22Rv1 (cell line): ENCODE measurements around the gene ANKRD9.

Experiments
- H3K27ac ChIP-seq: fragments of 450-650 bp; 2 replicates; pipeline ENCODE4 v1.5.1; 2017
- ZFX ChIP-seq: fragments of 450-650 bp; IDR thresholded peaks from 2 replicates; pipeline ENCODE4 v1.6.1; 2017; ENCODE audit warnings: antibody characterized with exemption, borderline replicate concordance
- TF ChIP-seq, protein P1 (sequence below): fragments of 450-650 bp; IDR thresholded peaks from 2 replicates; pipeline ENCODE4 v1.5.1; 2017; ENCODE audit warnings: mild to moderate bottlenecking

Gene ANKRD9

DNA sequence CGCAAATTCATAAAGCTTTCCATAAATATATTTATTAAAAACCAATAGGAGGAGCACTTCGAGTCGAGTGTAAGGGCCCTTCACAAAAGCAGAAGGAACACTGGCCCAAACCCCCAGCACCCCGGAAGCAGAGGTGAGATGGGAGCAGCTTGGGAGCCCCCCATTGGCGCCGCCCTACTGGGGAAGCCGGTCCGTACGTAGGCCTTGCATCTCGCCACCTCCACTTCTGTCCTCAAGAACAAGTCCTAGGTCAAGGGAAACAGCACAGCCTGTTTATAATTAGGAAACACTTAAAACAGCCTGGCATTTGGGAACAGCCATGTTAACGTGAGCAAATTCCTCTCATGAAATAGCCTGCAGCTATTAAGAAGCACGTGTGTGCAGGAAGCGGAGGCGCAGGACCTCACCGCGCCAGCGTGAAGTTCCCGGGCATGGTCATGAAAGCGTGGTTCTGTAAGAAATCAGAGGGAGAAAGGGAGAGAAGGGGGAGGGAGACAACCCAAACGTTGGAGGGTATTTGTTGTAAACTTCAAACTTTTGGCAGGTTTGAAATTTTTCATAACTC, 7.7 kb downstream of the ANKRD9 start:
- no peak overlapping the region for H3K27ac ChIP-seq
- TF ChIP-seq, protein P1, sequence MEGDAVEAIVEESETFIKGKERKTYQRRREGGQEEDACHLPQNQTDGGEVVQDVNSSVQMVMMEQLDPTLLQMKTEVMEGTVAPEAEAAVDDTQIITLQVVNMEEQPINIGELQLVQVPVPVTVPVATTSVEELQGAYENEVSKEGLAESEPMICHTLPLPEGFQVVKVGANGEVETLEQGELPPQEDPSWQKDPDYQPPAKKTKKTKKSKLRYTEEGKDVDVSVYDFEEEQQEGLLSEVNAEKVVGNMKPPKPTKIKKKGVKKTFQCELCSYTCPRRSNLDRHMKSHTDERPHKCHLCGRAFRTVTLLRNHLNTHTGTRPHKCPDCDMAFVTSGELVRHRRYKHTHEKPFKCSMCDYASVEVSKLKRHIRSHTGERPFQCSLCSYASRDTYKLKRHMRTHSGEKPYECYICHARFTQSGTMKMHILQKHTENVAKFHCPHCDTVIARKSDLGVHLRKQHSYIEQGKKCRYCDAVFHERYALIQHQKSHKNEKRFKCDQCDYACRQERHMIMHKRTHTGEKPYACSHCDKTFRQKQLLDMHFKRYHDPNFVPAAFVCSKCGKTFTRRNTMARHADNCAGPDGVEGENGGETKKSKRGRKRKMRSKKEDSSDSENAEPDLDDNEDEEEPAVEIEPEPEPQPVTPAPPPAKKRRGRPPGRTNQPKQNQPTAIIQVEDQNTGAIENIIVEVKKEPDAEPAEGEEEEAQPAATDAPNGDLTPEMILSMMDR = peak; percentile 43; the same call in 1 of the 2 replicates
- no peak for TF ChIP-seq ZFX

DNA sequence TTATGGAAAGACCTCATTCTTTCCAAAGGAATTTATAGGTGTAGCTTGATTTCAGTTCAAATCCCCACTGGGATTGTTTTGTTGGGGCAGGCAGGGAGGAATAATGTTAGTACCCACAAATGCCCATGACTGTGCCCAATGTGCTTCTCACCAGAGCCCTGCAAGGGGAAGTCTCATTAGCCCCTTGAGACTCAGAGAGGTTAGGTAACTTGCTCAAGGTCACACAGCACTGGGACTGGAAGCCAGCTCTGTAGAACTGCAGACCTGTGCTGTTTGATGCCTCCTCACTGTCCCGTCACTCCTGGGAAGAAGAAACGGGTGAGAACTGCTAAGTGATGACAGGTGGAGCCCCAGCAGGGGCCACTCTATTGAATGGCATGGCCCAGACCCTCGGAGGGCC, 8.9 kb downstream of the ANKRD9 start:
- TF ChIP-seq ZFX = no peak
- TF ChIP-seq, protein P1 = no peak
- peak overlapping the region; percentile 8; the same call in 1 of the 2 replicates for H3K27ac ChIP-seq

DNA sequence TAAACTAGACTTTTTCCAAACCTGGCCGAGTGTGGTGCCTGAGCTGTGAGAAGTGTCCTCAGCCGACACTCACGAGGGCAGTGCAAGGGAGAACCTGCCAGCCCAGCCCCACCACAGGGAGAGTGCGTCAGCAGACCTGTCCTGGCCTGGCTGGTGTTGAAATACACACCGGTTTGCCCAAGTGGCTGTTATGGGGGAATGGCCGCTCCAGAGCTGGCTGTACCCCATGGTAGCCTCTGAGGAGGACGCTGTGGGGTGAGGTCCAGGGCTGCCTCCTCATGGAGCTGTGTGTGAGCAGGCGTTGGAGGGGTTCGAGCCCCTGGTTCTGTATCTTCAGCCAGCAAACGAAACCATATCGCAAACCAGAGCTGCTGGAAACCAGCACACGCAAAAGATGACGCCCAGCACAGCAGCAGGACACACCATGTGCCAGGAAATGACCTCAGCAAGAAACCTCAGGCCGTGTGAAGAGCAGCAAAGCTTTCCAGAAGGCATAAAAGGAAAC, 9.4 kb downstream of the ANKRD9 start:
- peak overlapping the region; percentile 8; the same call in 1 of the 2 replicates for H3K27ac ChIP-seq
- TF ChIP-seq, protein P1 = no peak
- TF ChIP-seq ZFX = no peak

DNA sequence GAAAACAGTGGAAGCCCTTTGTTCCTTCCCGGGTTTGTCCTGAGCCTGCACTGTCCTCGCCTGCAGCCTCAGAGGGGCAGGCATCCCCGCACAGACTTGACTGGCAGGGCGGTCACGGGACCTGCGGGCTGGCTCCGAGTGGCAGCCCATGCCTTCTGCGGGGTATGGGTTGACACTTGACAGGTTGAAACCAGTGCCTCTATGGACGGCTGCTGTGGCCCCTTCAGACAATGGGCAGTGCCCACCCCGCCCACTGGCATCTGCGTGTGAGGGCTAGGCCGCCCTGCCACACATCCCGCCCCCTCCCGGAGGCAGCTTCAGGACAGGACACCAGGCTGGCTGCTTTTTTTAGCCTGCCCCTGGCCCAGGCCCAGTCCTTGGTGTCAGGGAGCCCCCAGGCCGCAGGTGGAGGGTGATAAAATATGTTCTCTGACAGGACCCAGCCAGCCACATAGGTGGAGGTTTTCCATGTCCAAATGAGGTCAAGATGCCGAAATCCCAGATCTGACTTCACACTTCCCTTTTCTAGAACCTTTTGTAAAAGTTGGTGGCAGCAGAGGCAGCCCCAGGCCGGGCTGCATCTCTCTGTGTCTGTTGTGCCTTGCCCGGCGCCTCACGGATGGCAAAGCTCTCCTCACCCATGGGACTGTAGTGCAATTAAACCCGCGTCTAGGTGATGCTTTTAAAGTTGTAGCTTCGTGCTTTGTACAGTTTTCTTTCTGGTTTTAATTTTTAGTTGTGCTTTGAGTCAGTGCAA, 10.0 kb downstream of the ANKRD9 start:
- TF ChIP-seq, protein P1 = no peak
- TF ChIP-seq ZFX = no peak
- no peak overlapping the region for H3K27ac ChIP-seq

DNA sequence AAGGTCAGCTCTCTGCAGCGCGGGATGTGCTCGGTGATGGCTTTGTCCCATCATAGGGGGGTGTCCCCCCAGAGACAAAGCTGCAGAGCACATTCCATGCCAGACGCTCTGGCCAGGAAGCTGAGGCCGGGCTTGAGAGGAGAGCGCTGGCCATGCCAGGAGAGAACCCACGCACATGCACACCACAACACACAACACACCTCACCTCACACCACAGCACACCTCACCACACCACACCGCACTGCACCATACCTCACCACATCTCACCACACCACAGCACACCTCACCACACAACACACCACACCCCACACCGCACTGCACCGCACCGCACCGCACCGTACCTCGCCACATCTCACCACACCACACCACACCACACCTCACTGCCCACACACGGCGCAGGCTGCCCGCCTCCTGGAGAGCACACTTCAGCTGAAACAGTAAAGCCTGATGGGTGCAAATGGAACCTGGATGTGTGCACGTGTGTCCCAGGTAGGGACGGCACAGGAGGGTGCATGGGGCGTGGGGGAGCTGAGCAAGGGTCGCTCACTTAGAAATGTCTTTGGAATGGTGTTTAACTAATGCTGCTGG, 10.8 kb downstream of the ANKRD9 start:
- no peak for TF ChIP-seq ZFX
- TF ChIP-seq, protein P1 = no peak

DNA sequence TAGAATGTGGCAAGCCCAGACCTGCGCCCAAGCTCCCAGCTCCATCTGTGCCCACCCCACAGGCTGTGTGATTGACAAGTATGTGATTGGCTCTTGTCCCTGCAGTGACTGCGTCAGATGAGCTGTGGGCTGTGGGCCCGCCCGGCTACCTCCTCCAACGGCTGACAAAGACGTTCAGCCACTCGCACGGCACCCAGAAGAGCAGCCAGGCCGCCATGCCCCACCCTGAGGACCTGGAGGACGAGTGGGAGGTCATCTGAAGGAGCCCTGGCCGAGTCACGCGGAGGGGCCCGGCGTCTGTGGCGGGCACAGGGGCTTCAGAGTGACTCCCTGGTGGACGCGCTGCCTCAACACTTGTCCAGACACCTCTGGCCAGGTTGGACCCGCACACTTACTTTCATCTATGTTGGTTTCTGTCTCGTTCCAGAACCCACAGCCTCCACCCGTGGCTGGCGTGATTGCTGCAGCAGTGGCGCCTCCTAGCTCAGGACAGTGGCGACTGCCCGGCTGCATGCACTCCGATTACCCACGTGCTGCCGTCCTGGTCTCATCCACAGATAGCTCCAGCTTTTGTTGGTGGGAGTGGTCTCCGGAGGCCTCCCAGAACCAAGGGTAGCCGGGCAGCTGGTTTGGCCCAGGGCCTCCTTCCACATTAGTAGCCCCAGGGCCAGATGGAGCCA, 11.4 kb downstream of the ANKRD9 start:
- no peak overlapping the region for H3K27ac ChIP-seq
- TF ChIP-seq, protein P1 = peak; percentile 48
- TF ChIP-seq ZFX = no peak

More for the DNA sequence above, 10.8 kb downstream of the ANKRD9 start:
- no peak overlapping the region for H3K27ac ChIP-seq
